Sigmoid colon (tissue), 7 donors: ENCODE data around the gene RIMS1. TPM values are rescaled to one million over a fixed set of nuclear protein-coding genes. Genes with fewer than 3 reads are reported as not detected.

Experiments
- DNase-seq: peaks from one replicate; pipeline ENCODE4 v3.0.0-alpha.2; 2019
- H3K27ac ChIP-seq, 4 donors: fragments of 200-600 bp; sonication (generic); one replicate each; pipeline ENCODE4 v1.5.1; 2016 to 2019; ENCODE audit warnings: mild to moderate bottlenecking in 1 of 4
- H3K27me3 ChIP-seq, 3 donors: fragments of 200-600 bp; sonication (generic); one replicate each; pipeline ENCODE4 v1.5.1; 2019; ENCODE audit warnings: mild to moderate bottlenecking in 1 of 3
- H3K36me3 ChIP-seq, 4 donors: fragments of 200-600 bp; sonication (generic); one replicate each; pipeline ENCODE4 v1.5.1; 2016 to 2019
- H3K4me1 ChIP-seq, 4 donors: fragments of 200-600 bp; sonication (generic); one replicate each; pipeline ENCODE4 v1.5.1; 2017 to 2019
- H3K4me3 ChIP-seq, 4 donors: fragments of 200-600 bp; sonication (generic); one replicate each; pipeline ENCODE4 v1.5.1; 2017 to 2019; ENCODE audit warnings: mild to moderate bottlenecking in 2 of 4, moderate library complexity in 1 of 4
- H3K9me3 ChIP-seq, 4 donors: fragments of 200-600 bp in 3 of 4; sonication (generic) in 3 of 4; one replicate each; pipeline versions ENCODE4 v1.5.1 to v1.6.1; 2013 to 2019
- EP300 ChIP-seq, 4 donors: sonication (generic); formaldehyde crosslinking; IDR thresholded peaks; one replicate each; pipeline ENCODE4 v1.6.1; 2017; ENCODE audit warnings: antibody characterized with exemption in 4 of 4
- POLR2A ChIP-seq, 2 donors: fragments of 450-650 bp; IDR thresholded peaks; one replicate each; pipeline ENCODE4 v1.6.1; 2016; ENCODE audit warnings: antibody characterized with exemption in 2 of 2, mild to moderate bottlenecking in 2 of 2, moderate library complexity in 2 of 2
- POLR2AphosphoS5 ChIP-seq, 4 donors: sonication (generic); formaldehyde crosslinking; IDR thresholded peaks; one replicate each; pipeline ENCODE4 v1.6.1; 2017; ENCODE audit warnings: antibody characterized with exemption in 4 of 4
- WGBS, 2 donors: extraction: QIAGEN DNeasy Blood & Tissue Kit; methylation state at CpG; one replicate each; pipeline ENCODE4 v1.1.7; 2013; 5-methylcytosine and 5-hydroxymethylcytosine counted together
- intact Hi-C: fragments of 100-400 bp; cut with DNase I; formaldehyde crosslinking; loops from one replicate; pipeline ENCODE4 v1.15.1; 2023
- polyA plus RNA-seq, 3 donors: library from polyadenylated mRNA; stranded (reverse); fragments of 200-250 nt; gene quantifications; one replicate each; pipeline ENCODE4 v1.2.3, GENCODE V29; 2013
- total RNA-seq, 4 donors: library from RNA; depleted of rRNA; stranded (reverse); fragments of >200 nt; gene quantifications; one replicate each; pipeline ENCODE4 v1.1.0, GENCODE V29; 2016
- TF ChIP-seq, protein P1 (sequence below), 4 experiments: fragments of 450-650 bp in 3 of 4; fragments of 200-600 bp in 1 of 4; IDR thresholded peaks; one replicate each; pipeline ENCODE4 v1.5.1; 2016 to 2019; ENCODE audit warnings: antibody characterized with exemption in 4 of 4, mild to moderate bottlenecking in 3 of 4, moderate library complexity in 2 of 4
- donor health status: healthy with polysubstance abuse.
- donor health status: Bipolar disorder and iron deficiency.
- donor health status: healthy.

Gene RIMS1
- total and polyA plus RNA-seq, 7 donors, result 0.77 to 7.1 (median 2.3) TPM; not detected in 2

DNA sequence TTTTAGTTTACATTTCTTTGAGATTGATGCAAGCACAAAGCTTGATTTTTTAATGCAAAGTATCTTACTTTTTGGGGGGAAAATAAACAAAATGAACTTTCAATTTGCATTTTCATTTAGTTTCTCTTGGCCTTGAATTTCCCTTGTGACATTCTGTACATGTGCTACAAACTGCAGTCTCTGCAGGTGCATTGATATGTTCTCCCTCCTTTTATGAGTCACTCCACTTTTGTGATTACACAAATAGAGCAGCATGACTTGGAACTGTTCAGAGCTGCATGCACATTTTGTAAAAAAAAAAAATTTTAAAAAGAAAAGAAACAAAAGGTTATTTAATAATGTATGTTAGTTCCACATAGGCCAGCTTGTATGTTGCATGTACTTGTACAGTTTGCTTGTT lies 515.5 kb downstream of the RIMS1 start:
- Histone ChIP-seq H3K36me3 (no peaks in the 10 kb centered on the region), H3K9me3 (no peaks in the 10 kb centered on the region), H3K27ac (no peak overlapping the region), H3K4me1 (no peaks in the 10 kb centered on the region), H3K4me3 (no peak overlapping the region), H3K27me3 (no peaks in the 10 kb centered on the region)
- DNase-seq, result no peak
- TF ChIP-seq, protein P1, sequence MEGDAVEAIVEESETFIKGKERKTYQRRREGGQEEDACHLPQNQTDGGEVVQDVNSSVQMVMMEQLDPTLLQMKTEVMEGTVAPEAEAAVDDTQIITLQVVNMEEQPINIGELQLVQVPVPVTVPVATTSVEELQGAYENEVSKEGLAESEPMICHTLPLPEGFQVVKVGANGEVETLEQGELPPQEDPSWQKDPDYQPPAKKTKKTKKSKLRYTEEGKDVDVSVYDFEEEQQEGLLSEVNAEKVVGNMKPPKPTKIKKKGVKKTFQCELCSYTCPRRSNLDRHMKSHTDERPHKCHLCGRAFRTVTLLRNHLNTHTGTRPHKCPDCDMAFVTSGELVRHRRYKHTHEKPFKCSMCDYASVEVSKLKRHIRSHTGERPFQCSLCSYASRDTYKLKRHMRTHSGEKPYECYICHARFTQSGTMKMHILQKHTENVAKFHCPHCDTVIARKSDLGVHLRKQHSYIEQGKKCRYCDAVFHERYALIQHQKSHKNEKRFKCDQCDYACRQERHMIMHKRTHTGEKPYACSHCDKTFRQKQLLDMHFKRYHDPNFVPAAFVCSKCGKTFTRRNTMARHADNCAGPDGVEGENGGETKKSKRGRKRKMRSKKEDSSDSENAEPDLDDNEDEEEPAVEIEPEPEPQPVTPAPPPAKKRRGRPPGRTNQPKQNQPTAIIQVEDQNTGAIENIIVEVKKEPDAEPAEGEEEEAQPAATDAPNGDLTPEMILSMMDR (IDR thresholded peaks at IDR 0.05), result no peak
- TF ChIP-seq EP300 (IDR thresholded peaks at IDR 0.05), result no peak
- no peak for TF ChIP-seq POLR2AphosphoS5 (IDR thresholded peaks at IDR 0.05)
- no peak for TF ChIP-seq POLR2A (IDR thresholded peaks at IDR 0.05)
- intact Hi-C loops, result no loop called here

DNA sequence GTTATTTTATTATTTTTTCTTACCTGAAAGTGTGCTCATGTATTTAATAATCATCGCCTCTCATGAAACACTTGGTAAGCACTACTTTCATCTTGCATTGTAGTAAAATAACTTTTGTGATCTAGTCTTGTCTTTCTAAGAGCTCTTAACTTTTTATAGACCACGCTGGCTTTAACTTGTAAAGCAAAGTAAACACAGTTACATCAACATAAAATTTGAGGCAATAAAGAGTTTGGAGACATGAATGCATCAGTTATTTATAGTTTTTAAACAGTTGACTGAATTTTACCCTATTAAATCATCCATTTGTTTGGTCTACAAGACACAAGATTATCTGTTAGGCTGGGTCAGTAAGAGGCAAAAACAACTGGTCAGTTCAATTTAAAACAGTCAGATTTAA lies 517.1 kb downstream of the RIMS1 start:
- Histone ChIP-seq H3K27ac (no peak overlapping the region), H3K9me3 (no peaks in the 10 kb centered on the region), H3K36me3 (no peaks in the 10 kb centered on the region), H3K4me3 (no peak overlapping the region), H3K4me1 (no peaks in the 10 kb centered on the region), H3K27me3 (no peaks in the 10 kb centered on the region)
- DNase-seq, result no peak
- TF ChIP-seq EP300 (IDR thresholded peaks at IDR 0.05) (no peak), POLR2A (IDR thresholded peaks at IDR 0.05) (no peak), POLR2AphosphoS5 (IDR thresholded peaks at IDR 0.05) (no peak)
- TF ChIP-seq, protein P1 (IDR thresholded peaks at IDR 0.05), result no peak
- intact Hi-C loops, result no loop called here
- WGBS, 2 donors, result 21 to 62% methylated on average over 2 of the region's 2 CpGs

DNA sequence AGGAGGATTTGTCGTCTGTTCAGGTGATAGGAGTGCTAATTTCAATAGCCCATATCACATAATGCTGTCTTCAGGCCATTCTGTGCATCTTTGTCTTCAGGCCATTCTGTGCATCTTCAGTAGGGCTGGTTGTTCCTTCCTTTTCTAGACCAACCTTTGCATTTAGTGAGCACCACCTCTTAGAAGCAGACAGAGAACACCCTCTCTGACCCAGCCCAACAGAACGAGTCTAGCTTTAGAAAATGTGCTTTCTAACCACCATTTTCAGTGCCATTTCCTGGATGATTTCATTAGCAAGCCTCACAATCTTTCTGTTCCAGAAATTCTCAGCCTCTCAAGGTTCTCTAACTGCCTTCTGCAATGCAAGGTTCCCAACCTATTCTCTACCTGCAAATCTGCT lies 520.2 kb downstream of the RIMS1 start:
- intact Hi-C loops, result no loop called here
- no peak for DNase-seq
- Histone ChIP-seq H3K4me3 (no peak overlapping the region), H3K4me1 (no peaks in the 10 kb centered on the region), H3K27me3 (no peaks in the 10 kb centered on the region), H3K27ac (no peak overlapping the region), H3K9me3 (no peaks in the 10 kb centered on the region), H3K36me3 (no peaks in the 10 kb centered on the region)
- whole genome bisulfite sequencing, 2 donors, result 64 to 71% methylated on average over 2 of the region's 2 CpGs
- TF ChIP-seq, protein P1 (IDR thresholded peaks at IDR 0.05), result no peak
- TF ChIP-seq POLR2A (IDR thresholded peaks at IDR 0.05) (no peak), POLR2AphosphoS5 (IDR thresholded peaks at IDR 0.05) (no peak), EP300 (IDR thresholded peaks at IDR 0.05) (no peak)

DNA sequence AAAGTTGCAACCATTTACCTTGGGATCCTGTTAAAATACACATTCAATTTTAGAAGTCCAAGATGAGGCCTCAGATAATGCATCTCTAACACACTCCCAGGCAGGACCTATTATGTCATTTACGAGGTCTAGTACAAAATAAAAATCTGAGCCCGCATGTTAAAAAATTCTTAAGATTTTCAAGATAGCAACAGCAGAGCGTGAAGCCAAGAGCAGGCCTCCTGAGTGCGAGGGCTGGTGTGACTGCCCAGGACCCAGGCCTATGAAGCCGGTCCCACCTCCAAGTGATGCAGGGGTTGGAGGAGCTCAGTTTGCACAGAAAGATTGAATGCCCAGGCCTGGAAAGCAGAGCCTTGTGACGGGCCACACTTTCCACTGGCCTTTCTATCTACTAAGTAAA lies 524.4 kb downstream of the RIMS1 start:
- Histone ChIP-seq H3K4me1 (no peaks in the 10 kb centered on the region), H3K9me3 (no peaks in the 10 kb centered on the region), H3K4me3 (no peak overlapping the region), H3K27me3 (no peaks in the 10 kb centered on the region), H3K27ac (no peak overlapping the region), H3K36me3 (no peaks in the 10 kb centered on the region)
- TF ChIP-seq, protein P1 (IDR thresholded peaks at IDR 0.05), result no peak
- TF ChIP-seq EP300 (IDR thresholded peaks at IDR 0.05) (no peak), POLR2A (IDR thresholded peaks at IDR 0.05) (no peak), POLR2AphosphoS5 (IDR thresholded peaks at IDR 0.05) (no peak)
- intact Hi-C loops, result loop anchor here (5.0 kb wide), 1 partner anchor 777 kb away; no protein-coding TSS in a partner anchor
- 77 to 86% methylated on average over 6 of the region's 6 CpGs for WGBS, 2 donors
- no peak for DNase-seq
